HG03457 (cell line): ENCODE results near the gene KCNQ2.

Source experiments
- ATAC-seq: cut with Tn5 transposase; IDR thresholded peaks from one replicate; pipeline ENCODE4 v1.9.1; 2021; ENCODE audit warnings: moderate number of reproducible peaks; ENCODE audit not compliant: unreplicated experiment

KCNQ2 gene

DNA sequence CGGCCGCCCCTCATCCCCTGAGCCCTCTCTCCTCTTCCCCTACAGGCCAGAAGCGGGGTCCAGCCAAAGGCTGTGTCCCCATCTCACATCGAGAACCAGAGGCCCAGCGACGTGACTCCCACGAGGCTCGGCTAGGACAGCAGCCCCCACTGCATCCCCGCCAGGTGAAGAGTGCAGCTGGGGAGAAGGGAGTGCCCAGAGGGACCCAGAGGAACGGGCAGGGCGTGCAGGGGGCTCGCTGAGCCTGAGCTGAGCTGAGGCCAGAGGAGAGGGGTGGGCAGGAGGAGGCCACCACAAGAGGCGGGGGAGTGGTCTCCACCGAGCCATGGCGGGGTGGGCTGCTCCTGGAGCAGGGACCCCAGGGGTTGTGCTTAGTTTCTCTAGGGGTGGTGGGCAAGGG is 32.6 kb downstream of the KCNQ2 start:
- ATAC-seq: no peak

DNA sequence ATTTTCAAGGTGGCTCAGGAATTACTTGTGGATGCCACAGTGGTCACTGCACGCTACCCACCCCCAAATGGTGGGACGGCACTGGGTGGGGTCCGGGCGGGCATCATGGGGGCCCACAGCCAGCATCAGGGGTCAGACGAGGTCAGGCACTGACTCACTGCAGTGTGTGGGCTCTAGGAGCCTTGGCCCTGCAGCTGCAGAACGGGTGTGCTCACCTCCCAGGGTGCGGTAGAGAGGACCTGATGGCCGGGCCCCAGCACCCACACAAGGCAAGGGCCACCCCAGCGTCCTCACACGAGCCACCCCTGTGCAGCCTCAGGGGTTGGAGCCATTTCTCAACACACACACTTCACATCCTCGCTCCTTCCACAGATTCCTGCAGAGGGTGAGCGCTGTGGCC is 34.3 kb downstream of the KCNQ2 start:
- ATAC-seq: no peak

DNA sequence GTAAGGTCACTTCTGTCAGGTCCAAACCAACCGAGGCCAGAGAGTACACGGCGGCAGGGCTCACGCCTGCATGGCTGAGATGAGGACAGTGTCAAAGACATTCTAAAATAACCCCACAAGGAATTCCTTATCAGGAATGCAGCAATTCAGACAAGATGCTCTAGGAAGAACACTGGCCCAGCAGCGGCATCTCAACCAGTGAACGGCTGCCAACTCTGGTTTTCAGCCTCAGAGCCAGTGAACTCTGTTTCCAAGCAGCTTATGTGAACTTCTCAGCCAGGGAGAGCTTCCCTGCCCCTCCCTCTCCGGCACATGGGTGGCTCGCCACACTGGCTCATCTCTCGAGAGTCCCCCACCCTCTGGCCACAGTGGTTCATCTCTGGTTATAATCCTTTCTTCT is 36.9 kb downstream of the KCNQ2 start:
- no peak for ATAC-seq

DNA sequence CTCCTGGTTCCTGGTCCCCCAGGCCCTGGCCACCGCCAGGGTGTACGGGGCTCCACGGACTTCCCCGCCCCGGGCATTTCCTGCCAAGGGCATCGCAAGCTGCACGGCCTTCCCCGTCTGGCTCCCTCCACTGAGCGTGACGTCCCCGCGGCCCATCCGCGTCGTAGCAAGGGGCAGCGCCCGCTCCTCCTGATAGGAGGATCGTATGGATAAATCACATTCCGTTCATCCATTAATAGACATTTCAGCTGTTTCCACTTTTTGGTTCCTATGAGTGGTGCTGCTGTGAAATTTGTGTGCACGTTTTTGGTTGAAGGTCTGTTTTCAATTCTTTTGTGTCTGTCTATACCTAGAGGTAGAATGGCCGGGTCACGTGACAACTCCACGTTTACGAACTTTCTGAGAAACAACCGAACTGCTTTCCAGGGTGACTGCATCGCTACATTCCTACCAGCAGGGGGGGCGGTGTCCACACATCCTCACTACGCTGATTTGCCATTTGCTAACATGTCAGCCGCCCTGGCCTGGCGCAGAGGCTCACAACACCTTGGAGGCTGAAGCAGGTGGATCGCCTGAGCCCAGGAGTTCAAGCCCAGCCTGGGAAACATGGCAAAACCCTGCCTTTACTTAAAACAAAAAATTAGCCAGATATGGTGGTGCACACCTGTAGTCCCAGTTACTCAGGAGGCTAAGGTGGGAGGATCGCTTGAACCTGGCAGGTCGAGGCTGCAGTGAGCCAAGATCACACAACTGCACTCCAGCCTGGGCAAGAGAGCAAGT is 37.7 kb downstream of the KCNQ2 start:
- no peak for ATAC-seq

DNA sequence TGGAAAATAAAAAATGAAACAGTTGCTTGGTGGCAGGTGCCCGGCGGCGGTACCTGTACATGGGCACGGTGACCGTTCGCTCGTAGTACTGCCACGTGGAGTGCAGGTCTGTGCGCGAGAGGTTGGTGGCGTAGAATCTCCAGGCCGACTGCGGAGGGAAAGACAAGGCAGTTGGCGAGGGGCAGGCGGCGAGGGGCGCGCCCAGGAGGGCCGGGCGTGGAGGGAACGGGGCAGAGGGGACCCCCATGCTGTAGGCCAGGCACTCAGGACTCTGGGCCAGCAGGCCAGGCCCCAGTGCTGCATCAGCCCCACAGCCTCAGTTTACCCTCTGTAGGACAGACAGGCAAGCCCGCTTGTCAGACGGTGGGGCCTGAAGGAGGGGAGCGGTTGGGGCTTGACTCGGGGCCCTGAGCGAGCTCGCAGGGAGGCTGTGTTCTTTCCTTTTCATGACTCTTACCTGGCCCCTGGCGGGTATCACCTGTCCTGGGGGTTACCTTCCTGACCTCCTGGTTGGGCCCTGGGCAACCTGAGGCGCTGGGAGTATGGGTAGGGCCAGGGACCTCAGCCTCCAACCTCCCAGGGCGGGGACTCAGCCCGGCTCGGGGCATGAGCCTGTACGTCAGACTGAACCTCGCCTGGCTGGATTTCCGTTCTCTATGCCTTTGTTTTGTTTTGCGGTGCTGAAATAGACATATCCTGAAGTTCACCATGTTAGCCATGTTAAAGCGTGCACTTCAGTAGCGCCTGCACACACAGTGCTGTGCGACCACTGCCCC is 38.5 kb downstream of the KCNQ2 start:
- ATAC-seq: no peak

DNA sequence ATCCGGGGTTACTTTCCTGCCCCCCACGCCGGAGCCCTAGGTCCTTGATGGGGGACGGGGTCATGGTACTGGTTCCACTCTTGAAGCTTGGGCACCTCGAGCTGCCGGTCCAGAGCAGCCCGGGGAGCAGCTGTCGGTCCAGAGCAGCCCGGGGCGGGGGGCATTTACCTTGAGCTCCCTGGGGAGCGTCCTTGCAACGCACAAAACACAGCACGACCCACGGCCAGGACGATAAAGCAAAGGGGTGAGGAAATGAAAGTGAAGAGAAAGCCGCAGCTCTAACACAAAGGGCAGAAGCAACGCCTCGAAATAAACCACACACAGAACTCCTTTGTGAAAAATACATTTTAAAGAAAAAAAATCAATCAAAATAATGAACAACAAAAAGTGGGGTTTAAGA is 39.1 kb downstream of the KCNQ2 start:
- ATAC-seq: no peak

DNA sequence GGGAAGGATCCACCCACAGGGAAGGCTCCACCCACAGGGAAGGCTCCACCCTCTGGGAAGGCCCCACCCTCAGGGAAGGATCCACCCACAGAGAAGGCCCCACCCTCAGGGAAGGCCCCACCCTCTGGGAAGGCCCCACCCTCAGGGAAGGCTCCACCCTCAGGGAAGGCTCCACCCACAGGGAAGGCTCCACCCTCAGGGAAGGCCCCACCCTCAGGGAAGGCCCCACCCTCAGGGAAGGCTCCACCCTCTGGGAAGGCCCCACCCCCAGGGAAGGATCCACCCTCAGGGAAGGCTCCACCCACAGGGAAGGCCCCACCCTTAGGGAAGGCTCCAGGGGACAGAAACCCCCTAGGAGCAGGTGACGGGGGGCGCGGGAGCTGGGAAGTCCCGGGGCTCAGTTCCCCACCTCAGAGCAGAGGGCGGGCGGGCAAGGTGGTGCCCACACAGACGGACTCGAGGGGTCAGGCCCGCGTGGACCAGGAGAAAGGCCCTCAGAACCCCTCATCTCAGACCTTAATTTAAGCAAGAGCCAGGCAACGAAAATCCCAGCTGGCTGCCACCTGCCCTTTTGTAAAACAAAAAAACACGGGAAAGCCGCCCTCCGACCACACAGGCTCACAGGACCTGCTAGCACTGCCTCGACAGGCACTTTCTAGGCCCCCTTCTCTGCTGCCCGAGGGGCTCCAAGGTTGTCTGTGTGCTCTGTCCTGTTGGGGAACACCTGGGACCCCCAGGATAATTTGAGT is 39.7 kb downstream of the KCNQ2 start:
- ATAC-seq: no peak

DNA sequence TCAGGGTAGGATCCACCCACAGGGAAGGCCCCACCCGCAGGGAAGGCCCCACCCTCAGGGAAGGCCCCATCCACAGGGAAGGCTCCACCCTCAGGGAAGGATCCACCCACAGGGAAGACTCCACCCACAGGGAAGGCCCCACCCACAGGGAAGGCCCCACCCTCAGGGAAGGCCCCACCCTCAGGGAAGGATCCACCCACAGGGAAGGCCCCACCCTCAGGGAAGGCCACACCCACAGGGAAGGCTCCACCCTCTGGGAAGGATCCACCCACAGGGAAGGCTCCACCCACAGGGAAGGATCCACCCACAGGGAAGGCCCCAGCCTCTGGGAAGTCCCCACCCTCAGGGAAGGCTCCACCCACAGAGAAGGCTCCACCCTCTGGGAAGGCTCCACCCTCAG is 40.5 kb downstream of the KCNQ2 start:
- ATAC-seq: no peak

DNA sequence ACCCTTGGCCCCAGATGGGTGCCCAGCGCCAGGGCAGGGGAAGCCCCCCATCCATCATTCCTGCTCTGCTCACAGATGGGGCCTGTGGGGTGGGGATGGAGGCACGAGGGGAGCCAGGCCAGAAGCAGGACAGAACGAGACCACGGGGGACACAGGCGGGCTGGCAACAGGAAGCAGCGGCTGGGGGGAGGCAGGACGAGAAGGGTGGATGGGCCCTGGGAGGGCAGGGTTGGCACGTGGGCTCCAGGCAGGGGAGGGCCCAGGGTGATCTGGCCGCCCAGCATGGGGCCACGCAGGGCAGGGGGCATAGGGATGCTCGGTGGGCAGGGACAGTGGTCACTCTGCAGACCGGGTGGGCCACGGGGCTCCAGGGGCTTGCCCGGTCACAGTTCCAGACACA is 41.6 kb downstream of the KCNQ2 start:
- ATAC-seq: no peak

DNA sequence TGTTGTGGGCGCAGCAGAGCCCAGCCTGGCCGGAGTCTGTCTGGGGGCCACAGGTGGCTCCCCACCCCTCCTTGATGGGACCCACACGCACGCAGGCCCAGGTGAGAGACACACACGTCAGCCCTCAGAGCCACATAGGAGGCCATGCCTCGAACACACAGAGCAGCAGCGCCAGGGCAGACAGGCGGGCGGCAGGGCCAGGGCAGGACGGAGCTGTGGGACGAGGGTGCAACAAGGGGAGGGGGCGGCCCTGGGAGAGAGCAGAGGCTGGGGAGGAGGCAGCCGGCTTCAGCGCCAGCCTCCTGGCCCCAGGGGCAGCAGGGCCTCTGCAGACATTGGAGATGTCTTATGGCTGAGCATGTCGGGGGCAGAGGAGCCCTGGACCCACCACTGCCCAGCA is 42.5 kb downstream of the KCNQ2 start:
- ATAC-seq: no peak

DNA sequence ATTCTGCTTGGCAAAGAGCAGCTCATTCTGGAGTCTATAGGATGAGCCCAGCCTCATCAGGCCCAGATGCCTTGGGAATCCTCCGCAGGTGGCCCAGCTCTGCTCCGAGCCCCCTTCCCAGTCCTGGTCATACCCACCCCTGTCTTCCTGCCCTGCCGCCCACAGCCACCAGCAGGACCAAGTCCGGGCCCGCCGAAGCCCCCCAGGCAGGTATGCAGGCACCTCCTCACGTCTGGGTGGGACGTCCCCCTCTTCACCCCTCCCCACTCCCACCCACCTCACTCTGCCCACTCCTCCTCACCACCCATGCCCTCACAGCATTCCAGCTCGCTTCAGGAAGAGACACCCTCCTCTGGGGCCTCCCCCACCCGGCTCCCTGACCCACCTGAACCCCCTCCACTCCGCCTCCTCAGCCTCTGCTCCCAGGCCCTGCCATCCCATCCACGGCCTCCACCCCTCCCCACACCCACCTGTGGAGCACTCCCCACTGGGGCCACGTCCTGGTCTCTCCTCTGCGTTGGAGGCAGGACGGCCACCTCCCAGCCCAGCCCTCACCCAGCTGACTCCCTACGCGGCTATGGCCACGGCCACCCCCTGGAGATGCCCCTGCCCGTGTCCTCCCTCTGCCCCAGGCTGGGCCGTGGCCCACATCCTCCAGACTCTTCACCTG is 43.4 kb downstream of the KCNQ2 start:
- ATAC-seq: no peak

DNA sequence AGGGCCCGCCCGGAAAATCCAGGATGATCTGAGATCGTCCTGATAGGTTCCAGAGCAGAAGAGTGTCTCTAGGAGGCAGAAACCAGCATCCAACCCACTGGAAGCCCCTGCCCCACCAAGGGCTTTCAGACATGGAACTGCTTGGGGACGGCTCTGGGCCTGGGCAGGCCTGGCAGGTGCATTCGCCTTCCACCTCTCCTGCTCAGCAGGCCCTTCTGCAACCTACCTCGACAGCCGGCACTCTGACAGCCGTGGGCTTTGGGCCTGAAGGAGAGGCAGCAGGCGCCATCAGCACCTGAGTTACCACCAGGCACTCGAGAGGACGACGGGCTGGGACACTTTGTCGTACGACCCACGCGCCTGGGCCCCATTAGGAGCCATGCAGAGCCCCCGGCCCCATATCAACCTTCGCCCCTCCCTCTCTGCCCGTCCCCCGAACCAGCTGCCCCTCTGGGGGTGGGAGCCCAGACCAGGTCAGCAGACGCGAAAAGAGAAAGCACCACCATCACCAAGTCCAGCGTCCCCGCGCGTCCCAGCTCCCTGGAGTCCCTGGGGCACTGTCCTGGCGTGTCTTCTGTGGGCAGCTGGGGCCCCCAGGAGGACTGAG is 44.6 kb downstream of the KCNQ2 start:
- ATAC-seq: no peak

DNA sequence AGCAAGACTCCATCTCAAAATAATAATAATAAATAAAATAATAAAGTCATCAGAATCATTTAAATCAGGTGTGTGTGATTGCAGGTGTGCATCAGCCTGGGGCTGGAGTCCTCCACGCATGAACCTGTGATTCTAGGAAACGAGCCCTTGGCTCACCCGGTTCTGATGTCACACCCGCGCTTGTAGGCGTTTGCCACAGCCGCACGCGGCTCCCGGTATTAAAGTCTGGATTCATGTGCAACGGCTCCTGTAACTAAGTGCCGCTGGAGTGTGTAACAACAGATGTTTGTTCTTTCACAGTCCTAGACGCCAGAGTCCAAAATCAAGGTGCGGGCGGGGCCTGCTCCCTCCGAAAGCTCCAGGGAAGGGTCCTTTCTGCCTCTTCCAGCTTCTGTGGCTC is 45.2 kb downstream of the KCNQ2 start:
- no peak for ATAC-seq

DNA sequence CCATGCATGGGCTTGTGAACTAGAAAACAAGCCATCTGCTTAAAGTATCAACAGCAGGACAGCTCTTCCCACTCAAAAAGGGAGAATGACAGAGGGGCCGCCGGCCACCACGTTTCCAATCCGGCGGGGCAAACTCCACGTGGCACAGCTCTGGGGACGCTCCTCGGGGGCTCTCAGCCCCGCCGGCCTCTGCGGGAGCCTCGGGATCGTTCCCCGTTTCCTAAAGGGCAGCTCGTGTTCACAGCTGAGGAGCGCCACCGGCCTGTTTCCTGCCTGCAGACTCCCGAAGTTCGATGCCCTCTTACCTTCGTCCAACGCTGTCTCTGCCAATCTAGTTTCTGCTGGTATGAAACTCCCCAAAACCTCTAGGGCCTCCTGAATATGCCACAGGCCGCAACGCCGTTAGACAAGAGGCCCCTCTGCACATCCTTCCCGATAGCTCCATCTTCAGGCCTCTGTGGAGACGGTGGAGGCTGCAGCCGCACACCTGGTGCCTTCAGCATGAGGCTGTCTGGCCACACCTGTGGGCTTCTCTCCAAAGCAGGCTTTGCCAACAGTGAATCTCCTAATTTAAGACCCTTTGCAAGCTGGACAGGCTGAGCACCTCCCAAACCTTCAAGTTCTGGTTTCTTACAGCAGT is 46.5 kb downstream of the KCNQ2 start:
- no peak for ATAC-seq

DNA sequence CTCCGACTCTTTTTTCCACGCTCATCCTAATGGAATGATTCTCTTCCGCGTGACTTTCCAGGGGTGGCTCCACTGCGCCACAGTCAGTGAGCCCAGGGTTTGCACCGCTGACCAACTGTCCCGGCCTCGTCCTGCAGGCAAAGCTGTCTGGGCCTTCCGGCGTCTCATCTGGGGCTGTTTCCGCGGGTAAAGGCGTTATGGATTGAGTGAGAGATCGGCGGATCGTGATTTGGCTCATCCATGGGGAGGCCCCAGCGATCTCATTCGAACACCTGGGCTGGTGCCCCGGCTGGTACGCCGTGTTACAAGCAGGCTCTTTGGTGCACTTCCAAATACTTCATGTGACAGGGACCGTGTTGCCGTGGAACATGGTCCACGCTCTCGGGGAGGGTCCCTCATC is 47.8 kb downstream of the KCNQ2 start:
- no peak for ATAC-seq

DNA sequence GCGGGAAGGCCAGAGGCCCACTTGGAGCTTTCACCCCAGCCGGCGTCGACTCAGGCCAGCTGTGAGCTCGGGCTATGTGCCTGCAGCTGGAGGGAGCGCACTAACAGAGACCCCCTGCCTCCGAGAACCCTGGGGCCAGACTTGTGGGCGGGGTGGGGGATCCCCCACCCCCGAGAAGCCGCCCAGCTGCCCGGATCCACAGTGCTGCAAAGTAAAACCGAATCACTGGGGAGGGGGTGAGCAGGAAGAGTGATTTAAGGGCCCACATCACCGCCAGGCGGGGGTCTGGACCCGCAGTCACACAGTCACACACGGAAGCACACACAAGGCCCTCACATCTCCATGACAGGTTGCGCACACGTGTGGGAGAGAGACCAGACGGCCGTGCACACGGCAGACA is 48.7 kb downstream of the KCNQ2 start:
- ATAC-seq: no peak

DNA sequence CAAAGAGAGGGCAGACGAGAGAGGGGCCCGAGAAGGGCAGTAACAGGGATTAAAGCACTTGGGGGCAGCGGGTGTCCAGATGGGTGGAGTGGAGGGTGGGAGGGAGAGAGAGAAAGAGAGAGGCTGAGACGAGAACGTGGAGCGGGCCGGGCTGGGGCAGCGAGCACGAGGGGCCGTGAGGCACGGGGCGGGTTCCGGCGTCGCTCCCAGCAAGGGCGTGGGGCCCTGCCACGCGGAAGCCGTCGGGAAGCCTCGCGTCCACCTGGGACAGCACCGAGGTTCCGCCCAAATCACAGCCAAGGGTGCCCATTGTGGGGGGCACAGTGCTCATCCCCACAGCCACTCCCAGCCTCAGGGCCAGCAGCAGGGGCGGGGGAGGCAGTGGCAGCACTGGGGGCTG is 49.8 kb downstream of the KCNQ2 start:
- ATAC-seq: no peak

DNA sequence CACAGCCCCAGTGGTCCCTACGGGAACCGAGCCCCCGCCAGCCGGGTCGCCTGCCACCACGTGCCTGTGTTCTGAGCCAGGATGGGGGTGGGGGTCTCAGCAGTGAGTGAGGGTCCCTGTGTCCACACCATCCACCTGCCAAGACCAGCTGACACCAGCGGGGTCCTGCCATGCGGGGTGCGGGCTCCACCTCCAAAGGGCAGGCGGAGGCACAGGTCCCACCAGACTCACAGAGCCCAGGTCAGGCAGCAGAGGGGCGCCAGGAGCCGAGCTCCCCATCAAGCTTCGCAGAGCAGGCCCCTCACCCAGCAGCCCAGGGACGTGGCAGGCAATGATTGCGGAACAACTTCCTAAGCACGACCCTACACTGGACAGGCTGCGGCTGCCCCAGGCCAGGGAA is 50.5 kb downstream of the KCNQ2 start:
- ATAC-seq: no peak

DNA sequence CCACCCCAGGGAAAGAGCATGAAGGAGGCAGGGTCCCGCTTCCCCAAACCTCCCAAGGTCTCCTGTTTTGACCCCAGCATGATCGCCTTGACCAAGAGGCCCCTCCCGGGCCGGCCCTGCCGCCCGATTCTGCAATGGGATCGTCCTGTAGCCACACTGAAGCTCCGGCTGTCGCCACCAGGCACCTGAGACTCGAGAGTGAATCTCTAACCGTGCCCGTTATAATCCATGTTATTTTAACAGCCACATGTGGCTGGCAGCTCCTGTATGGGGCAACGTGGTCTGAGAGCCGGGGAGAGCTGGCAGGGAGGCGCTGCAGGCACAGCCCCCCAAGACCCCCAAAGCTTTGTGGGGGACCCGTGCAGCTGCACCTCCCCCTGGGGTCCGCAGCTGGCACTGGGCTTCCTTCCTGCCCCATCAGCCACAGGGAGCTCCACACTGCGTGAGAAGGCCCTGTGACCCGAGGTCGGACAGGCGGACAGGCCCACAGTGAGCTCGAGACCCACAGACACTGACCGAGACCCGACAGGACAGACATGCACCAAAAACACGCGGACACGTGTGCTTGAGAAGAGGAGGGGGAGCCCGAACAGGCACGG is 51.3 kb downstream of the KCNQ2 start:
- ATAC-seq: no peak
